Measurements from ENCODE around the gene RNF34.

The RNF34 gene

GRCh38 chr12:121441555-121441954 is 41.6 kb downstream of the RNF34 start:
- peak; percentile 9 for DNase-seq

GRCh38 chr12:121442028-121442948 is 42.4 kb downstream of the RNF34 start:
- no peak for DNase-seq

- peak; percentile 69 for DNase-seq
Observed at GRCh38 chr12:121443193-121443870, 43.4 kb downstream of the RNF34 start.

GRCh38 chr12:121443911-121444841 is 44.3 kb downstream of the RNF34 start:
- DNase-seq: no peak

GRCh38 chr12:121444842-121445202 is 44.9 kb downstream of the RNF34 start:
- DNase-seq: peak; percentile 20

GRCh38 chr12:121446750-121447149 is 46.8 kb downstream of the RNF34 start:
- DNase-seq: no peak

- peak; percentile 62 for DNase-seq
Observed at GRCh38 chr12:121448771-121449315, 48.9 kb downstream of the RNF34 start.

GRCh38 chr12:121451961-121452339 is 52.0 kb downstream of the RNF34 start:
- DNase-seq: no peak

GRCh38 chr12:121452340-121452984 is 52.5 kb downstream of the RNF34 start:
- no peak for DNase-seq

- no peak for DNase-seq
Observed at GRCh38 chr12:121452985-121453360, 53.1 kb downstream of the RNF34 start.

- DNase-seq: no peak
Observed at GRCh38 chr12:121453629-121454028, 53.7 kb downstream of the RNF34 start.

GRCh38 chr12:121454921-121455320 is 55.0 kb downstream of the RNF34 start:
- DNase-seq: no peak

GRCh38 chr12:121455766-121456420 is 56.0 kb downstream of the RNF34 start:
- DNase-seq: no peak

- no peak for DNase-seq
Observed at GRCh38 chr12:121456551-121456950, 56.6 kb downstream of the RNF34 start.

GRCh38 chr12:121461048-121461447 is 61.1 kb downstream of the RNF34 start:
- no peak for DNase-seq

- DNase-seq: no peak
Observed at GRCh38 chr12:121464331-121464730, 64.4 kb downstream of the RNF34 start.

GRCh38 chr12:121465921-121466793 is 66.2 kb downstream of the RNF34 start:
- no peak for DNase-seq

- peak; percentile 50 for DNase-seq
Observed at GRCh38 chr12:121466794-121467637, 67.1 kb downstream of the RNF34 start.

GRCh38 chr12:121467638-121468498 is 68.0 kb downstream of the RNF34 start:
- DNase-seq: no peak
